AG10803 (cell line): Measurements from ENCODE around the gene PTPRM.
"Not testable (repeated sequence)": the region's sequence is repeated elsewhere in the genome, so short reads cannot be mapped to it uniquely, and the experiment has no call there.

Experiments used
- DNase-seq: peaks from one replicate; pipeline ENCODE4 v3.0.0; 2010; ENCODE audit warnings: low read depth
- H3K4me3 ChIP-seq: 2 replicates; pipeline ENCODE4 v1.5.1; 2011; ENCODE audit warnings: mild to moderate bottlenecking, low read length, control low read depth
- TF ChIP-seq, protein P1 (sequence below): conservative IDR thresholded peaks from 2 replicates; pipeline ENCODE4 v1.5.1; 2011; ENCODE audit warnings: mild to moderate bottlenecking, low read length, control low read depth, inconsistent platforms

The PTPRM gene

DNA sequence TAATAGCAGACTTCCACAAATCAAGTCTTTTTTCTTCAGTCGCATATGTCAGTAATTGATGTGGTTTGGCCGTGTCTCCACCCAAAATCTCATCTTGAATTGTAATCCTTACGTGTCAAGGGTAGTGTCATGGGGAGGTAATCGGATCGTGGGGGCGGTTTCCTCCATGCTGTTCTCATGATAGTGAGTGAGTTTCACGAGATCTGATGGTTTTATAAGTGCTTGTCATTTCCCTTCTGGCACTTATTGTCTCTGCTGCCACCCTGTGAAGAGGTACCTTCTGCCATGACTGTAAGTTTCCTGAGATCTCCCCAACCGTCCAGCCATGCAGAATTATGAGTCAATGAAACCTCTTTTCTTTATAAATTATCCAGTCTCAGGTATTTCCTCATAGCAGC, 478.8 kb downstream of the PTPRM start:
- no peak overlapping the region for H3K4me3 ChIP-seq
- TF ChIP-seq, protein P1, sequence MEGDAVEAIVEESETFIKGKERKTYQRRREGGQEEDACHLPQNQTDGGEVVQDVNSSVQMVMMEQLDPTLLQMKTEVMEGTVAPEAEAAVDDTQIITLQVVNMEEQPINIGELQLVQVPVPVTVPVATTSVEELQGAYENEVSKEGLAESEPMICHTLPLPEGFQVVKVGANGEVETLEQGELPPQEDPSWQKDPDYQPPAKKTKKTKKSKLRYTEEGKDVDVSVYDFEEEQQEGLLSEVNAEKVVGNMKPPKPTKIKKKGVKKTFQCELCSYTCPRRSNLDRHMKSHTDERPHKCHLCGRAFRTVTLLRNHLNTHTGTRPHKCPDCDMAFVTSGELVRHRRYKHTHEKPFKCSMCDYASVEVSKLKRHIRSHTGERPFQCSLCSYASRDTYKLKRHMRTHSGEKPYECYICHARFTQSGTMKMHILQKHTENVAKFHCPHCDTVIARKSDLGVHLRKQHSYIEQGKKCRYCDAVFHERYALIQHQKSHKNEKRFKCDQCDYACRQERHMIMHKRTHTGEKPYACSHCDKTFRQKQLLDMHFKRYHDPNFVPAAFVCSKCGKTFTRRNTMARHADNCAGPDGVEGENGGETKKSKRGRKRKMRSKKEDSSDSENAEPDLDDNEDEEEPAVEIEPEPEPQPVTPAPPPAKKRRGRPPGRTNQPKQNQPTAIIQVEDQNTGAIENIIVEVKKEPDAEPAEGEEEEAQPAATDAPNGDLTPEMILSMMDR, result no peak
- DNase-seq, result no peak

DNA sequence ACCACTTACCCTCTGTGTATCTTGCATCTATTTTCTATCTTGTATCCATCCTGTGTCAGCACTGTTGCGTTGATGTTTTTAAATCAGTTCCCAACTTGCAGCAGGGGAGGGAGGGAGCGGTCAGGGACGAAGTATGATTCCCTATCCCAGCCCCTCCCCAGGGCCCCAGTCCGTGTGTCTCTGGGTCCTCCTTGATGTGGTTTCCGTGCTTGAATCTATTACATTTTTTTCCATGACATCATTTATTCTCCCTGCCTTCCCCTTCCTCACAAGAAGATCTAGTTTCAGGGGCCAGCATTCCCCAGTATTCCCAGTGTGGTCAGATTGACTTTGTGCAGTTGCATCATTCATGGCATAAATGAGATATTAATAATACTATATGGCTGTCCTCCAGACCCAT, 479.3 kb downstream of the PTPRM start:
- TF ChIP-seq, protein P1, result no peak
- H3K4me3 ChIP-seq, result no peak overlapping the region
- no peak for DNase-seq

DNA sequence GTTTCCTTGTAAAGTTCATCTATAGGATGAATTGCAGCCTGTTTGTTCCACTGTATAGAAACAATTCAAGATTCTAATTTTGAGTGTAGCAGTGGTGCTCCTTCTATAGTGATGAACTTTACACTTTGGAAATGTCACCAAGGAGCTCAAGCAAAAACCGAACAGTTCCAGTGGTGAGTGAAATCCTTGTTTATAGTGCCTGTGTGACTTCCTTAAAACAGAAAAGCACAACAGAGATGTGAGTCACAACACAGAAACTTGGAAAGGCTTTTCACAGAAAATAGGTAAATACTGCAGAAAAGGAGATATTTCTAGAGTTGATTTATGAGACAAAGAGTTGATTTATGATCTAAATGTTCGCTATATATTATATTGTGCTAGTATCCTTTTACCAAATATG, 482.0 kb downstream of the PTPRM start:
- TF ChIP-seq, protein P1, result no peak

GRCh38 chr18:8050616-8051329, 483.7 kb downstream of the PTPRM start:
- H3K4me3 ChIP-seq, result no peak overlapping the region
- TF ChIP-seq, protein P1, result no peak
- DNase-seq, result no peak

More for the DNA sequence above, 482.0 kb downstream of the PTPRM start:
- no peak for DNase-seq
- H3K4me3 ChIP-seq, result no peak overlapping the region

DNA sequence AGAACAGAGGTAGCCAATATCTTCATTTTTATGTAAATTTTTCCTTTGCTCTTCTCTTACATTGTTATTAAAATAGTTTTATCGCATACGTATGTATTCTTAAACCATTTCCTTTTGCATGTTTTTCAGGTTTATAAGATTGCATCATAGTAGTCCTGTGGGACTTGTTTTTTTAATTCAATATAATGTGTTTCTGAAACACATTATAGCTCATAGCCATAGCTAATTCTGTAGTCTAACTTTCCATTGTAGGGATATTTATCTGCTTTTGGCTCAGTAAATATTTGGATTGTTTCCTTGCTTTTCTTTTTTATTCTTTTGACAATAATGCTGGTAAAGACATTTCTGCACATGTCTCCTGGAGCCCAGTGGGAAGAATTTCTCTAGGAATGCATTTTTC, 484.3 kb downstream of the PTPRM start:
- H3K4me3 ChIP-seq, result no peak overlapping the region
- no peak for DNase-seq
- TF ChIP-seq, protein P1, result no peak

GRCh38 chr18:8052237-8052701, 485.2 kb downstream of the PTPRM start:
- DNase-seq, result no peak
- TF ChIP-seq, protein P1, result no peak
- H3K4me3 ChIP-seq, result no peak overlapping the region

- H3K4me3 ChIP-seq, result no peak overlapping the region
- no peak for DNase-seq
- TF ChIP-seq, protein P1, result no peak
Observed at GRCh38 chr18:8056723-8057122, 489.6 kb downstream of the PTPRM start.

- not testable (repeated sequence) for DNase-seq, H3K4me3 ChIP-seq
Observed at GRCh38 chr18:8063152-8063551, 496.0 kb downstream of the PTPRM start.
